Activated T-helper 17 cell treated with anti-CD3 and anti-CD28 coated beads, Interleukin-2, amount 50 U/mL, for 72 hours (primary cell): Measurements from ENCODE around the gene SNF8. TPM values are rescaled to one million over a fixed set of nuclear protein-coding genes. Genes with fewer than 3 reads are reported as not detected.

Experiments used
- ATAC-seq: fragments of 150-1000 bp; cut with Tn5 transposase; replicated peaks from 2 replicates; pipeline ENCODE4 v1.10.0; 2021; ENCODE audit warnings: mild to moderate bottlenecking, moderate library complexity
- H3K27ac Mint-ChIP-seq: one replicate; pipeline ENCODE4 v1.8.0; 2022; ENCODE audit warnings: mixed read lengths
- H3K27me3 Mint-ChIP-seq: one replicate; pipeline ENCODE4 v1.8.0; 2022; ENCODE audit warnings: mixed read lengths
- H3K36me3 Mint-ChIP-seq: one replicate; pipeline ENCODE4 v1.8.0; 2022; ENCODE audit warnings: low read depth, mild to moderate bottlenecking, mixed read lengths
- H3K4me1 Mint-ChIP-seq: one replicate; pipeline ENCODE4 v1.8.0; 2022; ENCODE audit warnings: mixed read lengths
- H3K4me3 Mint-ChIP-seq: one replicate; pipeline ENCODE4 v1.8.0; 2022; ENCODE audit warnings: mild to moderate bottlenecking, mixed read lengths
- H3K9me3 Mint-ChIP-seq: one replicate; pipeline ENCODE4 v1.8.0; 2022; ENCODE audit warnings: mixed read lengths
- total RNA-seq, 2 donors: library from RNA; stranded (reverse); gene quantifications; one replicate each; pipeline ENCODE4 v1.2.3, GENCODE V29; 2022

The SNF8 gene
- total RNA-seq, 2 donors from 2014 or later: 62.7 to 127 TPM

DNA sequence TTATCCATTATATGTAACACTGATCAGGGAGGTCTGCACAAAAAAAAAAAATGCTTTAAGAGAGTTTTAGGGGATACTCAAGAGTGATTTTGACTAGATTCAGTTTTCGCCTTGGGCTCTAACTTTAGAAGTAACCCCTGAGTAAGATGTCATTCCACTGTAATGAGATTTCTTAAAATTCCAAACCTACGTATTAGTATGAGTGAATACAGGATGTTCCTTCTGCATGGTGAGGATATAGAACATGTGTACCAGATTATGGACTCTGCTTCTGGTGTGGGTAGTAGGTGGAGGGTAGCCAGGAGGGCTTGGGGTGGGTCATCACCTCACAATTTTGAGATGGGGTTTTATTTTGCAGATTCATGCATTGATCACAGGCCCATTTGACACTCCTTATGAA lies 32.2 kb downstream of the SNF8 start:
- no peak for ATAC-seq

GRCh38 chr17:48910370-48910769 lies 34.3 kb downstream of the SNF8 start:
- H3K36me3 Mint-ChIP-seq: peaks cover 72% of the 10 kb centered on the region
- ATAC-seq: no peak
- peak overlapping the region; percentile 98 for H3K27ac Mint-ChIP-seq
- peaks cover 51% of the 10 kb centered on the region for H3K4me1 Mint-ChIP-seq
- H3K9me3 Mint-ChIP-seq: no peaks in the 10 kb centered on the region
- peak overlapping the region; percentile 95 for H3K4me3 Mint-ChIP-seq
- no peaks in the 10 kb centered on the region for H3K27me3 Mint-ChIP-seq

More for the DNA sequence above, 32.2 kb downstream of the SNF8 start:
- Mint-ChIP-seq H3K36me3 (peaks cover 93% of the 10 kb centered on the region), H3K9me3 (no peaks in the 10 kb centered on the region), H3K27me3 (no peaks in the 10 kb centered on the region), H3K4me3 (peak overlapping the region; percentile 95), H3K27ac (peak overlapping the region; percentile 98), H3K4me1 (peaks cover 59% of the 10 kb centered on the region)

DNA sequence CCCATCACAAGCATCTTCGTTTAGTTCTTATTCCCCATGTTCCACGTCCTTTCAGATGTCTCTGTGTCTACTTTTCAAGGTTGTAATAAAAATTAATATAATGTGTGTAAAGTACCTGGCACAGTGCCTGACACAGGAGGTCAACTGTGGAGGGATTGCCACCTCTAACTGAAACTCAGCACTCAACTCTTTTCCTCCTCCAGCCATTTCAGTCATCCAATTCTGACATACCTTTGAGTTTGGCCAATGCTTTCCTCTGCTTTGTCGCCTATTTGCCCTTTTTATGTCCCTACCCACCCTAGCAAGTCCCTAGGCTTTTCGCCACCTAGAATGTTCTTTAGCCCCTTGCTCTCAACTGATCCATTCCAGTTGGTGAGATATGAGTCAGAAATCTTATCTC lies 34.9 kb downstream of the SNF8 start:
- Mint-ChIP-seq H3K27ac (peak overlapping the region; percentile 98), H3K4me3 (peak overlapping the region; percentile 95), H3K36me3 (peaks cover 66% of the 10 kb centered on the region), H3K4me1 (peaks cover 49% of the 10 kb centered on the region), H3K9me3 (no peaks in the 10 kb centered on the region), H3K27me3 (no peaks in the 10 kb centered on the region)
- peak; percentile 5 for ATAC-seq

GRCh38 chr17:48908853-48909394 lies 35.7 kb downstream of the SNF8 start:
- Mint-ChIP-seq H3K27ac (peak overlapping the region; percentile 98), H3K27me3 (no peaks in the 10 kb centered on the region), H3K36me3 (peaks cover 58% of the 10 kb centered on the region), H3K9me3 (no peaks in the 10 kb centered on the region), H3K4me1 (peaks cover 42% of the 10 kb centered on the region), H3K4me3 (peak overlapping the region; percentile 95)
- peak; percentile 50 for ATAC-seq

DNA sequence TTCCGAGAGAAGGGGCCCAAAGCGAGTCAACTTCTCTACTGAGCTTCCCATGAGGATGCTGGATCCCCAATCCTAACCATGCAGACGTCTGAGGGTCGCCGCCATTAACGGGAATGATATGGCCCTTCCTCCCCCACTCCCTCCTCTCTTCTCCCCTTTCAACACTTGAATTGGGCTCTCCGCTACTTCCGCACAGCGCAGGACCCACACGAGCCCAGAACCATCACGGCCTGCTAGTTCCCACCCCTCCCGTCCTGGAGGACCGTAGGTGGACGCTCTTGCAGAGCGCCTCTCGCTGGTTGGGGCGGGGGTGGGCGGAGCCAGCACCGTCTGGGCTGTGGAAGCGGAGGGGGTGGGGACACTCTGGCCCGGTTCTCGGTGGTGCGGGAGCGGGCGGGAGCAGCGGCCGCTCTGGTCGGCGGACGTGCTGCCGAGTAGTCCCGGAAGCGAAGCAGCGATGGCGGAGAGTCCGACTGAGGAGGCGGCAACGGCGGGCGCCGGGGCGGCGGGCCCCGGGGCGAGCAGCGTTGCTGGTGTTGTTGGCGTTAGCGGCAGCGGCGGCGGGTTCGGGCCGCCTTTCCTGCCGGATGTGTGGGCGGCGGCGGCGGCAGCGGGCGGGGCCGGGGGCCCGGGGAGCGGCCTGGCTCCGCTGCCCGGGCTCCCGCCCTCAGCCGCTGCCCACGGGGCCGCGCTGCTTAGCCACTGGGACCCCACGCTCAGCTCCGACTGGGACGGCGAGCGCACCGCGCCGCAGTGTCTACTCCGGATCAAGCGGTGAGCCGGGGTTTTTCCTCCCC lies 36.4 kb downstream of the SNF8 start, which contains the start of gene UBE2Z:
Gene UBE2Z (plus strand): TSS at position 361 of the 797 bp plus-strand sequence. CDS start 97 bp downstream, at position 458.
- no peaks in the 10 kb centered on the region for H3K27me3 Mint-ChIP-seq
- peak; percentile 88 for ATAC-seq
- H3K36me3 Mint-ChIP-seq: peaks cover 51% of the 10 kb centered on the region
- no peaks in the 10 kb centered on the region for H3K9me3 Mint-ChIP-seq
- H3K27ac Mint-ChIP-seq: peak within 1 kb of the TSS; percentile 98
- H3K4me3 Mint-ChIP-seq: peak within 1 kb of the TSS; percentile 95
- peaks cover 36% of the 10 kb centered on the region for H3K4me1 Mint-ChIP-seq

DNA sequence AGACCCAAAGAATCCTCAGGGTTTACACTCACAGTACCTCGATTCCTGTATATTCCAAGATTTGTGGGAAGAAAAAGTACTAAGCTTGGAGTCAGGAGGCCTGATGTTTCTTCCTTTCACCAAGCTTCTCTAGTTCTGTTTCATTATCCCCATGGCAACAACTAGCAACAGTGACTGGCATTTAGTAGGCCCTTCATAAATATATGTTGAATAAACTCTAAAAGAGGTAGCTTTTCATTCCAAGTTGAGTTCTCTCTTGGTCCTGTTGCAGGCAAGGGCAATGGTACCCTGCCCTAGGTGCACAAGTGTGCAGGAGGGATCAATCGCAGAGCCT lies 37.0 kb downstream of the SNF8 start:
- peak; percentile 7 for ATAC-seq
- H3K27ac Mint-ChIP-seq: peak overlapping the region; percentile 98
- H3K4me1 Mint-ChIP-seq: peaks cover 34% of the 10 kb centered on the region
- no peaks in the 10 kb centered on the region for H3K9me3 Mint-ChIP-seq
- no peaks in the 10 kb centered on the region for H3K27me3 Mint-ChIP-seq
- peak overlapping the region; percentile 95 for H3K4me3 Mint-ChIP-seq
- peaks cover 45% of the 10 kb centered on the region for H3K36me3 Mint-ChIP-seq

DNA sequence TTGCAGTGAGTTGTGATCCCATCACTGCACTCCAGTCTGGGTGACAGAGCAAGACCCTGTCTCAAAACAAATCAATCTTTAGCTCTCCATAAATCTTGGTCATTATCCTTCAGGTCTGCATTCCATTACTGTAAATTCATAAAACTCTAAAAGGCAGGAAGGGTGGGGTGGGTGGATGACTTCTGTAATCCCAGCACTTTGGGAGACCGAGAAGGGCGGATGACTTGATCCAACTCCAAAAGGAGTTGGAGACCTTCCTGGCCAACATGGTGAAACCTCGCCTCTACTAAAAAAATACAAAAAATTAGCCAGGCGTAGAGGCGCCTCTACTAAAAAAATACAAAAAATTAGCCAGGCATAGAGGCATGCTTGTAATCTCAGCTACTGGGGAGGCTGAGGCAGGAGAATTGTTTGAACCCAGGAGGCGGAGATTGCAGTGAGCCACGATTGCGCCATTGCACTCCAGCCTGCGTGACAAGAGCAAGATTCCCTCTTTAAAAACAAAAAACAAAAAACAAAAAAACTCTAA lies 38.6 kb downstream of the SNF8 start:
- Mint-ChIP-seq H3K27me3 (no peaks in the 10 kb centered on the region), H3K4me3 (peak overlapping the region; percentile 13), H3K36me3 (peaks cover 29% of the 10 kb centered on the region), H3K4me1 (peaks cover 18% of the 10 kb centered on the region), H3K9me3 (no peaks in the 10 kb centered on the region), H3K27ac (peak overlapping the region; percentile 25)
- ATAC-seq: no peak

DNA sequence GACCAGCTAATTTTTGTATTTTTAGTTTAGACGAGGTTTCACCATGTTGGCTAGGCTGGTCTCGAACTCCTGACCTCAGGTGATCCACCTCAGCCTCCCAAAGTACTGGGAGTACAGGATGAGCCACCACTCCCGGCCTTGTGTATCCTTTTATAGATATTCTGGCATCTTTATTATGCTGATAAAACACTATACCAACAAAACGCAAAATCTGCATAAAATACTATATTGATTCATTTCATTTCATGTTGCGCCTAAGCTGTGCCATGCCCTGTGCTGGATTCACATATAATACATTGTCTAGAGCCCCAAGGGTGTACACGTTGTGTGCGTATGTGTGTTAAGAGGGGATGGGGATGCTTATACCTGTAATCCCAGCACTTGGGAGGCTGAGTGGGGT lies 40.2 kb downstream of the SNF8 start:
- ATAC-seq: no peak
- no peaks in the 10 kb centered on the region for H3K9me3 Mint-ChIP-seq
- peaks cover 14% of the 10 kb centered on the region for H3K36me3 Mint-ChIP-seq
- H3K27ac Mint-ChIP-seq: no peak overlapping the region
- H3K4me1 Mint-ChIP-seq: peaks cover 5% of the 10 kb centered on the region
- no peak overlapping the region for H3K4me3 Mint-ChIP-seq
- no peaks in the 10 kb centered on the region for H3K27me3 Mint-ChIP-seq

- Mint-ChIP-seq H3K27me3 (no peaks in the 10 kb centered on the region), H3K27ac (no peak overlapping the region)
Measured at GRCh38 chr17:48903401-48903800, 41.2 kb downstream of the SNF8 start.

GRCh38 chr17:48901241-48901640 lies 43.4 kb downstream of the SNF8 start:
- ATAC-seq: no peak
- H3K4me1 Mint-ChIP-seq: no peaks in the 10 kb centered on the region

More at GRCh38 chr17:48903401-48903800, 41.2 kb downstream of the SNF8 start:
- Mint-ChIP-seq H3K36me3 (peaks cover 15% of the 10 kb centered on the region), H3K4me1 (no peaks in the 10 kb centered on the region), H3K9me3 (no peaks in the 10 kb centered on the region), H3K4me3 (no peak overlapping the region)
- ATAC-seq: no peak

DNA sequence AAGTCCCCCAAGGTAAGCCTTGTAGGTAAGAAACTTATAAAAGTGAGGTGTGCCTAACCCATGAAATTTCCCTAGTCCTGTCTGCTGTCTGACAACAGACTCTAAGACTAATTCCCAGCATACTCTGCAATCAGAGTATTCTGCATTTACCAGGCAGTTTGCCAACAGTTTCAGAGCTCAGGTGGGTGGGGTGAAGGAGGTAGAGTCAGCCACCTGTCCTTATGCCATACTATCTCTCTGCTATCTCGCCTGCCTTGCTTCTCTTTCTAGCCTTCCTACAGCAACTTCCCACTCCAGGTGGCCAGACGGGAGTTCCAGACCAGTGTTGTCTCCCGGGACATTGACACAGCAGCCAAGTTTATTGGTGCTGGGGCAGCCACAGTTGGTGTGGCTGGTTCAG lies 49.8 kb downstream of the SNF8 start:
- peaks cover 67% of the 10 kb centered on the region for H3K36me3 Mint-ChIP-seq
- H3K9me3 Mint-ChIP-seq: no peaks in the 10 kb centered on the region
- no peaks in the 10 kb centered on the region for H3K27me3 Mint-ChIP-seq
- no peak overlapping the region for H3K27ac Mint-ChIP-seq
- no peak overlapping the region for H3K4me3 Mint-ChIP-seq
- ATAC-seq: no peak
- no peaks in the 10 kb centered on the region for H3K4me1 Mint-ChIP-seq

More at GRCh38 chr17:48901241-48901640, 43.4 kb downstream of the SNF8 start:
- H3K36me3 Mint-ChIP-seq: peaks cover 30% of the 10 kb centered on the region
- H3K9me3 Mint-ChIP-seq: no peaks in the 10 kb centered on the region
- H3K27me3 Mint-ChIP-seq: no peaks in the 10 kb centered on the region
- H3K27ac Mint-ChIP-seq: no peak overlapping the region
- H3K4me3 Mint-ChIP-seq: no peak overlapping the region

DNA sequence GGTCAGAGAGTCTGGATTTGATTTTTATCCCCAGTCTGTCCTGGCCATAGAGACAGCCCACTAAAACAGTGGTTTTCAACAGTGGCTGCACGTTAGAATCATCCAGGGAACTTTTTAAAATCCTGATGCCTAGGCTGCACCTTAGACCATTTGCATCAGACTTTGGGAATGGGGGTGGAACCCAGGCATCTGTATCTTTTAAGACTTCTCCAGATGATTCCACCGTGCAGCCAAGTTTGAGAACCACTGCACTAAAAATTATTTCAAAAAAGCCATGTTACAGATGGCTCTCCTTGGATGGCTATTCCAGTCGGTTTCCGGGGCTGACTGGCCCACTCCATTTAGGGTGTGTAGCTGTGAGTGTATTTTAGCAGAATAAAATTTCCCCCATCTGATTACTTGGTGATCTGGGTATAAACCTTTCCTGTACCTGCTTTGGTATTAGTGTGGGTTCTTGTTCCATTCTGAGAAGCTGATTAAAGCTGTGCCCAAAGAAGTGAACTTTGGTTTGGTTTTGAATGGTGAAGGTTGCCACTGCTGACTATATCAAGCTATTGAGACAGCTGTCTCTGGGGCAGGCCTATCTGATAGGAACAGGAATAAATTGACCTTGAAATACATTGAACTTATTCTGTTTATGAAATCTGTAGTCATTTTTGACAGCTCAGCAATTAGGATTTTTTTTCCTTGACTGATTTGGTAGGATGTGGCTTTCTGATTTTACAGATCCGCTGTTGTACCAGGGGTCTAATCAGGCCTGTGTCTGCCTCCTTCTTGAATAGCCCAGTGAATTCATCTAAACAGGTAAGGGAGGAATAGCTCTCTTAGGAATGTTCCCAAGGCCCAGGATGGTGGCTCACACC lies 50.8 kb downstream of the SNF8 start:
- H3K27ac Mint-ChIP-seq: peak overlapping the region; percentile 97

DNA sequence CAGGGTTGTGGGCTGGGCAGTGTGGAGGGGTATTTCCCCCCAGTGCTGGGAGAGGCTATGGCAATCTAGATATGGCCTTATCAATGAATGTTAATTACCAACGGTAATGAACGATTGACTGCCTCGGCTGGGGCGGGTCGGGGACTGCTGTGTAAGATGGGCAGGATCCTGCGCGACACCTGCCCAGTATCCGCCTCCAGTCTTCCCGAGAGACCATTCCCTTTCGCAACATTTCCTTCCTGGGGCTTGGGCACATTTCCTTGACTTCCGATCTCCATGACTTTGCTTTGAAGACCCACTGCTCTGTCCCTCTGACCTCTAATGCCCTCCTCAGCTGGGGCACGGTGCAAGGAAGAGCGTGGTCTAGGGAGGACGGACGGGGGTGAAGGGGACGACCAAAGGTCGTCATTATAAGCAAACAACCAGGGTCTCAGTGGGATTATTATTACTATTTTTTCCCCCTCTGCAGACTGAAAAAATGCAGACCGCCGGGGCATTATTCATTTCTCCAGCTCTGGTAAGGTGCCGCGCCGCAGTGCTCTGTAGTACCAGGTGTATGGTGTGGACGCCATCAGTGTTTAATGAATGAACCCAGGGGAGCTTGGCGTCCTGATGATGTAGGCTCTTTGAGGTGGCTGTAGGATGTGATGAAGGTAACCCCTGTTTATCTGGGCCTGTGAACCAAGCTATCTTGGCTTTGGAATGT lies 51.5 kb downstream of the SNF8 start:
- H3K27ac Mint-ChIP-seq: peak overlapping the region; percentile 97
- no peaks in the 10 kb centered on the region for H3K9me3 Mint-ChIP-seq
- no peaks in the 10 kb centered on the region for H3K4me1 Mint-ChIP-seq
- H3K36me3 Mint-ChIP-seq: peaks cover 55% of the 10 kb centered on the region
- no peak for ATAC-seq
- peak overlapping the region; percentile 97 for H3K4me3 Mint-ChIP-seq
- H3K27me3 Mint-ChIP-seq: no peaks in the 10 kb centered on the region

More for the DNA sequence above, 50.8 kb downstream of the SNF8 start:
- peaks cover 60% of the 10 kb centered on the region for H3K36me3 Mint-ChIP-seq
- peak overlapping the region; percentile 97 for H3K4me3 Mint-ChIP-seq
- H3K27me3 Mint-ChIP-seq: no peaks in the 10 kb centered on the region
- H3K4me1 Mint-ChIP-seq: no peaks in the 10 kb centered on the region
- H3K9me3 Mint-ChIP-seq: no peaks in the 10 kb centered on the region
- no peak for ATAC-seq

- Mint-ChIP-seq H3K4me3 (no peak overlapping the region), H3K9me3 (no peaks in the 10 kb centered on the region), H3K27ac (no peak overlapping the region), H3K36me3 (peaks cover 25% of the 10 kb centered on the region), H3K4me1 (no peaks in the 10 kb centered on the region), H3K27me3 (no peaks in the 10 kb centered on the region)
- no peak for ATAC-seq
Measured at GRCh38 chr17:48890086-48890485, 54.6 kb downstream of the SNF8 start.
